Dermis blood vessel endothelial cell (primary cell): ENCODE measurements around the gene CD1D. TPM values are rescaled to one million over a fixed set of nuclear protein-coding genes. Genes with fewer than 3 reads are reported as not detected.

ENCODE experiments used
- total RNA-seq: library from RNA; depleted of rRNA; stranded (reverse); fragments of >200 nt; gene quantifications from 2 replicates; pipeline ENCODE4 v1.2.3, GENCODE V29; 2014

The CD1D gene
- total RNA-seq, 1 donor from 2014 or later = not detected

Other genes with a start within 250 kb of the CD1D start
- gene KIRREL1, start 187.2 kb upstream of the CD1D start, total RNA-seq = 28.2 and 35.4 TPM in 2 replicates
- not detected in 2 replicates for gene CD1A, start 73.5 kb downstream of the CD1D start, total RNA-seq
- gene CD1C, start 109.0 kb downstream of the CD1D start, total RNA-seq = not detected in 2 replicates
- not detected in 2 replicates for gene CD1B, start 150.6 kb downstream of the CD1D start, total RNA-seq
- gene CD1E, start 173.0 kb downstream of the CD1D start, total RNA-seq = not detected in 2 replicates
- gene OR10T2, start 218.6 kb downstream of the CD1D start, total RNA-seq = not detected in 2 replicates
- not detected in 2 replicates for gene OR10K2, start 245.3 kb downstream of the CD1D start, total RNA-seq